LNCAP (cell line): Measurements from ENCODE around the gene FOXA2.

Source experiments
- TF ChIP-seq, protein P1 (sequence below): fragments of 450-650 bp; IDR thresholded peaks from 2 replicates; pipeline ENCODE4 v1.5.1; 2017; ENCODE audit warnings: mild to moderate bottlenecking

Gene FOXA2

DNA sequence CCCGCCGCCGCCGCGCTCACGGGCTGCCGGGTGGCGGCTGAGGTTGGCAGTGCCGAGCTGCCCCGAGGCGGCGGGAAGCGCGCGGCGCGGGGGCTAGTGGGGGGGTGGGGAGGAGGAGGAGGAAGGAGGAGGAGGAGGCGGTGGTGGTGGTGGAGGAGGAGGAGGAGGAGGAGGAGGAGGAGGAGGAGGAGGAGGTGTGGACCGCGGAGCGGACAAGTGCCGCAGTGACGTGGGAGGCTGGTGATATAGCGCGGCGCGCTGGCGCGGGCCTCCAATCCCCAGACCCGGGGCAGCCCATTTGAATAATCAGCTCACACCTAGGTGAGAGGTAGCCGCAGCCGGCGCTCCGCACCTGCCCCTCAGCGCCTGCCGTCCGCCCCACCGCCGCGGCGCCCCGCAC lies at the start of gene FOXA2:
TSS of gene FOXA2 (minus strand) at position 51 of the 400 bp plus-strand sequence. CDS start 294 bp downstream, outside the sequence.
- TF ChIP-seq, protein P1, sequence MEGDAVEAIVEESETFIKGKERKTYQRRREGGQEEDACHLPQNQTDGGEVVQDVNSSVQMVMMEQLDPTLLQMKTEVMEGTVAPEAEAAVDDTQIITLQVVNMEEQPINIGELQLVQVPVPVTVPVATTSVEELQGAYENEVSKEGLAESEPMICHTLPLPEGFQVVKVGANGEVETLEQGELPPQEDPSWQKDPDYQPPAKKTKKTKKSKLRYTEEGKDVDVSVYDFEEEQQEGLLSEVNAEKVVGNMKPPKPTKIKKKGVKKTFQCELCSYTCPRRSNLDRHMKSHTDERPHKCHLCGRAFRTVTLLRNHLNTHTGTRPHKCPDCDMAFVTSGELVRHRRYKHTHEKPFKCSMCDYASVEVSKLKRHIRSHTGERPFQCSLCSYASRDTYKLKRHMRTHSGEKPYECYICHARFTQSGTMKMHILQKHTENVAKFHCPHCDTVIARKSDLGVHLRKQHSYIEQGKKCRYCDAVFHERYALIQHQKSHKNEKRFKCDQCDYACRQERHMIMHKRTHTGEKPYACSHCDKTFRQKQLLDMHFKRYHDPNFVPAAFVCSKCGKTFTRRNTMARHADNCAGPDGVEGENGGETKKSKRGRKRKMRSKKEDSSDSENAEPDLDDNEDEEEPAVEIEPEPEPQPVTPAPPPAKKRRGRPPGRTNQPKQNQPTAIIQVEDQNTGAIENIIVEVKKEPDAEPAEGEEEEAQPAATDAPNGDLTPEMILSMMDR: no peak

DNA sequence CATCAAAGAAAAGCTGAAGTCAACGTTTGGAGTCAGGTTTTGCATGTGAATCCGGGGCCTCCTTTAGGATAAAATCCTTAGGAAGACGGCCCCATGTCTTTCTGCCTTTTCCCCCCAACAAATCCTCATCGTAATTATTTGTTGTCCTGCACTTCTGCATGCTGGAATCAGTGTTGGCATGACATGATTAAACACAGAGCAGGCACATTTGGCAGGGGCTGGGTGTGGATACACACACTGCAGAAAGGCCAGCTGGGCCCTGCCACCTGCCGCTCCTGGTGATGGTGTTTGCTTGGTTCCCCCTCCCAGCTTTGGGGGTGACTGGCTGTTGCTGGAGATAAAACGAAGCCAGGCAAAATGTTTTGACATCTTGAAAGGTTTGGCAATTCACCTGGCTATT lies 46.3 kb upstream of the FOXA2 start:
- TF ChIP-seq, protein P1: no peak

DNA sequence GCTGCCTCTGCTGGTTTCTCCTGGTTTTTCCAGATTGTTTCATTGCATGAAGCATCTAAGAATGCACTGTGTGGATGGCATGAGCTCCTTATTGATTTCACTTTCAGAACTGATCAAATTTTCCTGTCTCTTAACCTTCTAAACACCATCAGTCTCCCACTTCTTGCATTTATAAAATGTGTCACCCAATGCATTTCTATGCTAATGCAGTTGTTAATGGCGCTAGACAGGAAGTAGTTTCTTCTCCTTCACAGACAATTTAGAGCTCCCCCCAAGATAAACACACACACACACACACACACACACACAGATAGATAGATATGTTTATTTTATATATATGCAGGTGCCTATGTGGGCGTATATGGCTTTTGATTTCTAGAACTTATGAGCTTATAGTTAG lies 45.6 kb upstream of the FOXA2 start:
- TF ChIP-seq, protein P1: no peak

DNA sequence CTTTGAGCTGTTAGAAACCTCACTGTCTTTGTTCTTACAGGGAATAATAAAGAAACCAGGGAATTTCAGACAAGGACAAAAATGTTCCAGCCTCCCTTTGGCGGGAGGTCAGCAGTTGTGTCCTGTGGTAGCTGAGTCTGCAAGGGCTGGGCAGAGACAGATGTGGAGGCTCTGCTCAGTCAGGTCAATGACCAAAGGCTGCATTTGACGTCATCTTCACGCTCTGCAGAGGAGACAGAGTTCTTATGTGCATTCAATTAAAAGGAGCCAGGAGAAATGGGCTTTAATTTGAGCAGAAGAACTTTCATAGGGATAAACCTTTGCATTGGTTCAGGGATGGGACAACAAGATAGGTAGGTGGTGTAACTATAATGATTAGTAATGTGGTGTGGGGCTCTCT lies 45.1 kb upstream of the FOXA2 start:
- TF ChIP-seq, protein P1: no peak

DNA sequence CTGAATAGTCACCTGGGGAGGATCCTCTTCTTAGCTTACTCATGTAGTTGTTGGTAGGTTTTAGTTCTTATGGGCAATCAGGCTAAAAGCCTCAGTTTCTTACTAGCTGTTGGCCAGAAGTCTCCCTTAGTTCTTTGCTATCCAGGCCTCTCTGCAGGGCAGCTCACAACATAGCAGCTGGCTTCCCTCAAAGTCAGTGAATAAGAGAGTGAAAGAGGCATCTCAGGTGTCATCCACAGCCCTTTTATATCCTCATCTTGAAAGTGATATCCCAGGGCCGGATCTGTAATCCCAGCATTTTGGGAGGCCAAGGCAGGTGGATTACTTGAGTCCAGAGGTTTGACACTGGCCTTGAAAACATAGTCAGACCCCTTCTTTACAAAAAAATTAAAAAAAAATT lies 42.1 kb upstream of the FOXA2 start:
- TF ChIP-seq, protein P1: no peak

DNA sequence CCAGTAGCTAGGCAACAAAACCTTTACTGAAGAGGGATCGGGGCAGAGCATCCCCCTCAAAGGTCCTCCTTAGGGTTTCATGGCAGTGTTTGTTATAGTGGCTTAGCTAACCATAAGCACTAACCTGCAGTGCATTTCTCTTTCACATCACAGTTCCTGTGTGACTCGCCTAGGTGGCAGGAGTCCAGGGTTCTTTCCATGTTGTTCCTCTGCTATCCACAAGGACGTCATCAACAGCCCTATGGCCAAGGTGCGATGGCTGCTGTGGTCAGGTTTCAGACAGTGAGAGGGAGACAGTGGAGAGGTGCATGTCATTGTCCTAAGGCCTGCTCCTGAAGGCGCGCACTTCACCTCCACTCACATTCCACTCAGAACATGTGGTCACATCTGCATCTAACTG lies 38.8 kb upstream of the FOXA2 start:
- TF ChIP-seq, protein P1: no peak

DNA sequence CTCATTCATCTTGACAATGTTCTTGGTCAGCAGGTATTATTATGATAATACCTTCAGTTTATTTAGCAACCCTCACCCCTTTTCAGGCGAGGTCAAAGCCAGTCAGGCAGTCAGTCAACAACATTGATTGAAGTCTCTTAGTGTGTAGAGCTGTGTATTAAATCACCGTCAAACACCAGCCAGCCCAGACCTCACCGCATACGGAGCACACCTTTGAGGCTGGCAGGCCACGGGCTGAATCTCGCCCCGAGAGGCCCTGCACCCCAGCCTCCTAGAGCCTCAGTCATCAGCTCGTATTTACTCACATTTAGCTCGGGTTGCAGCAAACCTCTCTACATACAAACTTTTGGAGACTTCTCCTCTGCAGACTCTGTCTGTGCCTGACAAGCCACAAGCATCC lies 36.0 kb upstream of the FOXA2 start:
- TF ChIP-seq, protein P1: no peak

DNA sequence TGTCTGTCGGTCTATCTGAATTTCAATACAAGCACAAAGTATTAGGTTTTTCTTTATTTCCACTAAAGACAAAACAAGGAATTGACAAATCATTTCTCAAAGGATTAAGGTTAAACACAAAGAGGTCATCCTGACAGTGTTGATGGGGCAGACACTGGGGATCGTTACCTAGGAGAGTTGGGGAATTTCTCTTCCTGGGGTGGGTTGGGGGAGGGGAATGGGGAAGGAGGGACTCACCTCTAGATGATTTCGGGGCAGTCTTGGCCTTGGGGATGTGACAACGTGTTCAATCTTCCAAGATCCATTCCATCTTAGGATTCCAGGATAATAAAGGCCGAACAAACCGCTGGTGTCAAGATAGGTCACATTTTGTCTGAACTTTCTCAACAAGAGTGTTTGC lies 35.4 kb upstream of the FOXA2 start:
- TF ChIP-seq, protein P1: no peak
